HepG2 (cell line): ENCODE measurements around the gene NRP1.

ENCODE experiments used
- HDAC6 ChIP-seq: fragments of 200-600 bp; sonication (generic); IDR thresholded peaks from 2 replicates; pipeline ENCODE4 v1.7.0; 2017; ENCODE audit warnings: mild to moderate bottlenecking, antibody characterized with exemption, low read length, low read depth
- MXI1 ChIP-seq: IDR thresholded peaks from 3 replicates; pipeline ENCODE4 v1.6.1; 2012; ENCODE audit warnings: low read depth, low read length, inconsistent platforms, borderline replicate concordance
- NFIC ChIP-seq: IDR thresholded peaks from 2 replicates; pipeline ENCODE4 v1.6.1; 2012; ENCODE audit warnings: mild to moderate bottlenecking, low read length, inconsistent platforms
- POLR2AphosphoS5 ChIP-seq: IDR thresholded peaks from 2 replicates; pipeline ENCODE4 v1.6.1; 2012; ENCODE audit warnings: low read depth, low read length
- RFX5 ChIP-seq: IDR thresholded peaks from 2 replicates; pipeline ENCODE4 v1.6.1; 2011; ENCODE audit warnings: low read depth, low read length, improper control_type of control experiment
- SRF ChIP-seq: IDR thresholded peaks from 2 replicates; pipeline ENCODE4 v1.6.1; 2011; ENCODE audit warnings: mild to moderate bottlenecking, low read depth, low read length, moderate library complexity
- ZBTB4 ChIP-seq: sonication (generic); formaldehyde crosslinking; IDR thresholded peaks from 2 replicates; pipeline ENCODE4 v1.4.0; 2020; ENCODE audit warnings: missing genetic modification reagents, mild to moderate bottlenecking, borderline replicate concordance
- ZNF17 ChIP-seq: sonication (generic); formaldehyde crosslinking; IDR thresholded peaks from 2 replicates; pipeline ENCODE4 v1.5.0; 2020; ENCODE audit warnings: mild to moderate bottlenecking, missing genetic modification reagents
- ZNF18 ChIP-seq: sonication (generic); formaldehyde crosslinking; IDR thresholded peaks from 2 replicates; pipeline ENCODE4 v1.8.0; 2022; ENCODE audit warnings: mild to moderate bottlenecking, missing genetic modification reagents; ENCODE audit not compliant: insufficient replicate concordance

GRCh38 chr10:33290321-33291052 is 44.0 kb downstream of the NRP1 start:
- TF ChIP-seq HDAC6 (no peak), MXI1 (no peak), SRF (no peak), ZNF17 (CRISPR knock-in tag) (no peak), ZNF18 (no peak), ZBTB4 (CRISPR knock-in tag) (no peak), NFIC (no peak), RFX5 (no peak), POLR2AphosphoS5 (no peak)
